GM19395 (cell line): ENCODE measurements around the gene FLOT1.

Experiments used
- ATAC-seq: cut with Tn5 transposase; IDR thresholded peaks from one replicate; pipeline ENCODE4 v1.9.1; 2021; ENCODE audit warnings: mild to moderate bottlenecking, moderate library complexity; ENCODE audit not compliant: unreplicated experiment

Gene FLOT1, protein sequence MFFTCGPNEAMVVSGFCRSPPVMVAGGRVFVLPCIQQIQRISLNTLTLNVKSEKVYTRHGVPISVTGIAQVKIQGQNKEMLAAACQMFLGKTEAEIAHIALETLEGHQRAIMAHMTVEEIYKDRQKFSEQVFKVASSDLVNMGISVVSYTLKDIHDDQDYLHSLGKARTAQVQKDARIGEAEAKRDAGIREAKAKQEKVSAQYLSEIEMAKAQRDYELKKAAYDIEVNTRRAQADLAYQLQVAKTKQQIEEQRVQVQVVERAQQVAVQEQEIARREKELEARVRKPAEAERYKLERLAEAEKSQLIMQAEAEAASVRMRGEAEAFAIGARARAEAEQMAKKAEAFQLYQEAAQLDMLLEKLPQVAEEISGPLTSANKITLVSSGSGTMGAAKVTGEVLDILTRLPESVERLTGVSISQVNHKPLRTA

DNA sequence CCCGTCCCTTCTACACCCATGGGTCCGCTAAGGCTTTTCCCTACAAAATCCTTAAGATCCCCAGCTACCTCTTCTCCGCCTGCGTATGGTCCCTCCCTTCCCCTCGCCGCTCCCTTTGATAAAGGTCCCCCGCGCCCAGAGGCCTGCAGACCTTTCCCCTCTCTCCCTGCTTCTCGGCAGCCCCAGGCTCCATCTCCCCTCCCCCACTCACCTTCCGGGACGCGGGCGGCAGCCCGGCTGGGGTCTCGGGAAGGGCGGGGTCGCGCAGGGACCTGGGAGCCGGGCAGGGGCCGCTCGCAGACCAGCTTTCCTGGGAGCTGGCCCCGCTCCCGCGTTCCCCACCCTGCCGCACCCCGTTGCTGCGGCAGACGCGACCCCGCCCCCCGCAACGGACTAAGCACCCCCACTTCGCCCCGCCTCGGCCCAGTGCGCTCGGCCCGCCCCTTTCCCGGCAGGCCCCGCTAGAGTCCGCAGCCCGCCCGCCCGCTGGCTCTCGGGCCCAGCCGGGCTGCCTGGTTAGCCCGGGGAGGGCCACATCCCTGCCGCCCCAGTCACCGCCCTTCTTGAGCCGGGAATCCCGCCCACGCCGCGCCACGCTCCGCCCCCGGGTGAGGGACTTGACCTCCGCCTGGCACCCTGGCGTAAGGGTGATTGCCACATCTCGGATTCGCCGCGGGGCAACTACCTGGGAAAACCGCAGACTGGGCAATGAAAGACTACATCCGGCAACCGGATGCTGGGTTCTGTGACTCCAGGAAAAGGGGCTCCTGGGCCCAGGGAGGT lies at the start of gene FLOT1:
TSS of gene FLOT1 (minus strand) at position 372 of the 783 bp plus-strand sequence. CDS start 498 bp downstream, outside the sequence.
- peak; percentile 75 for ATAC-seq

GRCh38 chr6:30790724-30791383 lies 48.4 kb upstream of the FLOT1 start:
- no peak for ATAC-seq

- ATAC-seq = no peak
Measured at GRCh38 chr6:30789606-30790005, 47.1 kb upstream of the FLOT1 start.

GRCh38 chr6:30787954-30788353 lies 45.5 kb upstream of the FLOT1 start:
- no peak for ATAC-seq

GRCh38 chr6:30782425-30783014 lies 40.0 kb upstream of the FLOT1 start:
- ATAC-seq = no peak

GRCh38 chr6:30781743-30782424 lies 39.4 kb upstream of the FLOT1 start:
- ATAC-seq = no peak

GRCh38 chr6:30781395-30781742 lies 38.9 kb upstream of the FLOT1 start:
- ATAC-seq = no peak

GRCh38 chr6:30780642-30780920 lies 38.1 kb upstream of the FLOT1 start:
- ATAC-seq = no peak

- no peak for ATAC-seq
Measured at GRCh38 chr6:30779850-30780641, 37.6 kb upstream of the FLOT1 start.

GRCh38 chr6:30778001-30778635 lies 35.6 kb upstream of the FLOT1 start:
- ATAC-seq = no peak

- no peak for ATAC-seq
Measured at GRCh38 chr6:30777155-30777485, 34.6 kb upstream of the FLOT1 start.

- no peak for ATAC-seq
Measured at GRCh38 chr6:30776390-30777154, 34.1 kb upstream of the FLOT1 start.

DNA sequence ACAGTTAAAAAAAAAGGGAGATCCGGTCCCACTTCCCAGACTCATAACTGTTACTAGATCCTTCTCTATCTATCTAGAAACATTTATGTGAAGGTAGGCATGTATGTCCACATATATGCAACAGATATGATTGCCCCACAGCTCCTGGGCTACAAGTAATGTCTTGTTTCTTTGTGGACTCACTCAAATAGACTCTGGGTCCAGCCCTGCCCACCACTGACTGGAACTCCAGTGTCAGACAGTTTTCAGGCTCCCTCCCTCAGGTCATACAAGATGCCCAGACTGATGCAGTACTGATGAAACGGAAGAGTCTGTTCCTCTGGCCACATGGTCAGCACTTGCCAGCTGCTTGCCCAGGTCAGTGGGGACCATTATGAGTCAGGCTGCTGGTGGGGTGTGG lies 32.6 kb upstream of the FLOT1 start:
- ATAC-seq = no peak

GRCh38 chr6:30774701-30775100 lies 32.2 kb upstream of the FLOT1 start:
- ATAC-seq = no peak

DNA sequence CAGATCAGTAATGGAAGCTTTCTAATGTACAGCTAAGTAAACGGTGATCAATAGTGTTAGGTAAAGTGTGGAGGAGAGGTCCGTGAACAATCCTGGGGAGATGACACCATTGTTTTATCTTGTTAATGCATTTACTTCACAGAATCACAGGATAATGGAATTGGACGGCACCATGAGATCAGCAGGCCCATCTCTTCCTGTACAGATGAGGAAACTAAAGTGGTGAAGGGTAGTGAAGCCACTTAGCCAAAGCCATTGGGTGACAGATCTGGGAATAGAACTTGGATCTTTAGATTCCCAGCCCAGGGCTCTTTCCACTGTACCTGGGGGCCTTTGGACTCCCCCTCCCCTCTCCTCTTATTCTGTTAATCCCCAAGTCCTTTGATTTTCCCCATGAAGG lies 28.1 kb upstream of the FLOT1 start:
- ATAC-seq = no peak

DNA sequence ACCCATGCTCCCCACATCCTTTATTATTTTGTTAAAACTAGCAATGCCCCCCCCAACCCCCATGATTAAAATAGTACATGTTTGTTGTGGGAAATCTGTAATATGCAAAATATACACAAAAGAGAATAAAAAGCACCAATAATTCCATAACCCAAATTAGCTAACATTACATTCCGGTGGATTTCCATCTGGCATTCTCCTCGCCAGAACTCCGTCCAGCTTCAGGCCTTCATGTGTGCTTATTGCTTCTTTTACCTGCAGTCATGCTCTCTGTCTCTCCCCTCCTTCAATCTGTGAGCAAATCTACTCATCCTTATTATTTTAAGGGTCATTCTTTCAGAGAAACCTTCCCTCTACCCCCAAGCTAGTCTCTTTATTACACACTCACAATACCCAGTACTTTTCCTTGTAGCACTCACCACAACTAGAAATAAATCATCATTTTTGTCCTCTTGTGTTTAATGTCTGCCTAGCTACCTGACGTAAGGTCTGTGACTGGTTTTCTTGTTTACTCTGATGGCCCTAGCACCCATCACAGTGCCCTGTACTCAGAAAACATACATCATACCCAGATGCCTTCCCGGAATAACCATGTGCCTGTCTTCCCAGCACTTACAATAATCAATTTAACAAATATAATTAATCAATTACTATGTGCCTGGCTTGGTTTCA lies 27.5 kb upstream of the FLOT1 start:
- ATAC-seq = no peak

- ATAC-seq = no peak
Measured at GRCh38 chr6:30769088-30769852, 26.8 kb upstream of the FLOT1 start.

GRCh38 chr6:30768634-30769087 lies 26.2 kb upstream of the FLOT1 start:
- ATAC-seq = no peak
